RWPE2 (cell line): Measurements from ENCODE around the gene TAF4.
"Not testable (repeated sequence)": the region's sequence is repeated elsewhere in the genome, so short reads cannot be mapped to it uniquely, and the experiment has no call there.

Experiments used
- ATAC-seq: fragments of 200-7000 bp; cut with Tn5 transposase; 3 replicates; pipeline ENCODE4 v1.9.1; 2021; ENCODE audit warnings: low read depth
- DNase-seq: peaks from one replicate; pipeline ENCODE4 v3.0.0-alpha.2; 2020; ENCODE audit warnings: low spot score
- H3K27ac ChIP-seq: fragments of 450-650 bp; 2 replicates; pipeline ENCODE4 v1.5.1; 2017; ENCODE audit warnings: mild to moderate bottlenecking; ENCODE audit not compliant: poor library complexity, severe bottlenecking
- H3K27me3 ChIP-seq: fragments of 250-450 bp; sonication (Bioruptor Pico); 2 replicates; pipeline ENCODE4 v1.5.1; 2021; ENCODE audit warnings: mild to moderate bottlenecking, moderate library complexity; ENCODE audit not compliant: insufficient read depth, poor library complexity, severe bottlenecking
- H3K36me3 ChIP-seq: fragments of 250-450 bp; sonication (Bioruptor Pico); 2 replicates; pipeline ENCODE4 v1.5.1; 2020; ENCODE audit warnings: low read depth, mild to moderate bottlenecking, moderate library complexity
- H3K4me1 ChIP-seq: fragments of 250-450 bp; sonication (Bioruptor Pico); 2 replicates; pipeline ENCODE4 v1.5.1; 2021; ENCODE audit warnings: mild to moderate bottlenecking, moderate library complexity; ENCODE audit not compliant: insufficient read depth, poor library complexity, severe bottlenecking
- H3K4me3 ChIP-seq: fragments of 250-450 bp; sonication (Bioruptor Pico); 2 replicates; pipeline ENCODE4 v1.5.1; 2021; ENCODE audit warnings: mild to moderate bottlenecking, moderate library complexity; ENCODE audit not compliant: severe bottlenecking
- H3K9me3 ChIP-seq: fragments of 250-450 bp; sonication (Bioruptor Pico); 2 replicates; pipeline ENCODE4 v1.5.1; 2021; ENCODE audit warnings: mild to moderate bottlenecking, moderate library complexity; ENCODE audit not compliant: severe bottlenecking
- TF ChIP-seq, protein P1 (sequence below): fragments of 450-650 bp; IDR thresholded peaks from one replicate; pipeline ENCODE4 v1.5.1; 2017; ENCODE audit warnings: mild to moderate bottlenecking, moderate library complexity; ENCODE audit not compliant: poor library complexity, severe bottlenecking

The TAF4 gene

DNA sequence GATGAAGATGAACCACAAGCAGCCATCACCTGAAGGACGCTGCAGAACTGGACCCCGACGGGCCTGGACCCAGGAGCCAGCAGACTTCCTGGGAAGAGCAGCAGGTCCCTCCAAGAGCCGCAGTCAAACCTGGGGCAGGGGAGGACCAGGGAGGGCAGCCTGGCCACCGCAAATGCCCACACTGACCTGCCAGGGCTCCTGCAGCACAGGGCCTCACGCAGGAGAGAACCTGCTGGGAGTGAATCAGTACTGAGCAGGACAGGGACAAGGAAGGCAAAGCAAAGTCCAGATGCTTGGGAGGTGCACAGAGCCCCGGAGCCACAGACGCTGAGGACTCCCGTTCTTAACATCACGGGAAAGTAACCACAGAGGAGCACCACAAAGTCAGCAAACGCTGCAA is 75.2 kb downstream of the TAF4 start:
- Histone ChIP-seq H3K4me1 (no peaks in the 10 kb centered on the region), H3K4me3 (no peak overlapping the region), H3K27me3 (no peaks in the 10 kb centered on the region), H3K36me3 (peaks cover 78% of the 10 kb centered on the region), H3K9me3 (peaks cover 13% of the 10 kb centered on the region), H3K27ac (no peak overlapping the region)
- DNase-seq, result no peak
- no peak for ATAC-seq
- TF ChIP-seq, protein P1, sequence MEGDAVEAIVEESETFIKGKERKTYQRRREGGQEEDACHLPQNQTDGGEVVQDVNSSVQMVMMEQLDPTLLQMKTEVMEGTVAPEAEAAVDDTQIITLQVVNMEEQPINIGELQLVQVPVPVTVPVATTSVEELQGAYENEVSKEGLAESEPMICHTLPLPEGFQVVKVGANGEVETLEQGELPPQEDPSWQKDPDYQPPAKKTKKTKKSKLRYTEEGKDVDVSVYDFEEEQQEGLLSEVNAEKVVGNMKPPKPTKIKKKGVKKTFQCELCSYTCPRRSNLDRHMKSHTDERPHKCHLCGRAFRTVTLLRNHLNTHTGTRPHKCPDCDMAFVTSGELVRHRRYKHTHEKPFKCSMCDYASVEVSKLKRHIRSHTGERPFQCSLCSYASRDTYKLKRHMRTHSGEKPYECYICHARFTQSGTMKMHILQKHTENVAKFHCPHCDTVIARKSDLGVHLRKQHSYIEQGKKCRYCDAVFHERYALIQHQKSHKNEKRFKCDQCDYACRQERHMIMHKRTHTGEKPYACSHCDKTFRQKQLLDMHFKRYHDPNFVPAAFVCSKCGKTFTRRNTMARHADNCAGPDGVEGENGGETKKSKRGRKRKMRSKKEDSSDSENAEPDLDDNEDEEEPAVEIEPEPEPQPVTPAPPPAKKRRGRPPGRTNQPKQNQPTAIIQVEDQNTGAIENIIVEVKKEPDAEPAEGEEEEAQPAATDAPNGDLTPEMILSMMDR, result no peak

DNA sequence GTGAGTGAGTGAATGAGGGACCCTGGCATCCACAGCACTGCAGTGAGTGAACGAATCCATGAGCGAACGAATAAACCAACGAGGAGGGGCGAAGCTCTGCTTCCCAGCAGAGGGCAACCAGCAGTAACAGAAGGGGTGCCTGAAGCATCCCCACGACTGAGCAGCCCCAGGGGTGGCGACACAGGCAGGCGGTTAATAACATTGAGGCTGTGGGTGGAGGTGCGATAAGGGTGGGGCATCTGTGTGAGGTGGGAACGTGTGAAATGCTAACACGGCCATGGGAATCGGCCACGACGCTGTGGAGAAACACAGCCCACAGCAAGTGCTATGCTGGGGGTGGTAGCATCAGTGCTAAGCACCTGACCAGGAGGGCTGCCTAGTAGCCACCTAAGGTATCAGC is 75.9 kb downstream of the TAF4 start:
- DNase-seq (no peak), ATAC-seq (no peak)
- Histone ChIP-seq H3K9me3 (peaks cover 13% of the 10 kb centered on the region), H3K4me1 (no peaks in the 10 kb centered on the region), H3K4me3 (no peak overlapping the region), H3K27ac (no peak overlapping the region), H3K36me3 (peaks cover 77% of the 10 kb centered on the region), H3K27me3 (no peaks in the 10 kb centered on the region)
- TF ChIP-seq, protein P1, result no peak

DNA sequence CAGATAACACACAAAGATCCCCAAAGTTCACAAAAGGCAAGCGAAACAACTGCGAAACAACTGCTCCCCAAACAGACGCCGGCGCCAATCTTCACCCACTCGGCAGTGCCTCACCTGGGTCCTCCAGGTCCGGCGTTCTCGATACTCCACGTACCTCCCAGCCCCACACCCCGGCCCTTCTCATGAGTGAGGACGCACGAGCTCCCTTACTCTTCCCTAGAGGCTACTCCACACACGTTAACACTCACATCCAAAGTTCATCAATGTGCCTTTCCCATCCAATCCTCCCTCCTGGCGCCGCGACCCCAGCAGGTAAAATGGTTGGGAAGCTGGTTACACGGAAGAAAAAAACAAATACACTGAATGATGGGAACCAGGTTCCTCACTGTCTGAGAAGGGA is 77.0 kb downstream of the TAF4 start:
- no peaks in the 10 kb centered on the region for H3K4me1 ChIP-seq
- ATAC-seq, result no peak
- no peak overlapping the region for H3K27ac ChIP-seq
- H3K36me3 ChIP-seq, result peaks cover 66% of the 10 kb centered on the region
- TF ChIP-seq, protein P1, result no peak
- H3K9me3 ChIP-seq, result peaks cover 13% of the 10 kb centered on the region
- DNase-seq, result no peak
- no peaks in the 10 kb centered on the region for H3K27me3 ChIP-seq
- H3K4me3 ChIP-seq, result no peak overlapping the region

DNA sequence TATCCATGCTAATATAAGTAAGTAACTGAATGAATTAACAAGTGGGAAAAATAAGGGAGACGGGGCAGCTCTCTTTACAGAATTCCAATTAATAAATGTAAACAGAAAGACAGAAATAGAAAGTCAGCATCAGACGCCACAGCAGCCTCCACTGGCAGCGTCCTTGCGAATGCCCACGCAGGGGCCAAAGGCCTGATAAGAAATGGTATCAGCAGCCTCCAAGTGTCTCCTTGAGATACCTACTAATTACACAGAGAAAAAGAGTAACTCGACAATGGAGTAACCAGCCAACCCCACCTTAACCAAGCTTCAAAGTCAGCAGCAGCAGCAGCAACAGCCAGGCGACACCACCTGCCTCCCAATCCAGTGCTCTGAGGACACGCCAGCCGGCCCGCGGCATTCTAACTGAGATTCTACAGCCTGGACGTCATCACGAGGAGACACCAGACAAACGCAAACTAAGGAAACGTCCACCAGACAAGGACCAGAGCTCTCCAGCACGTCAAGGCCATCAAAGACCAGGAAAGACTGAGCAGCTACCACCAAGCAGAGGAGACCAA is 78.8 kb downstream of the TAF4 start:
- Histone ChIP-seq H3K4me3 (no peak overlapping the region), H3K27me3 (no peaks in the 10 kb centered on the region), H3K27ac (no peak overlapping the region), H3K9me3 (peaks cover 9% of the 10 kb centered on the region), H3K4me1 (no peaks in the 10 kb centered on the region), H3K36me3 (peaks cover 48% of the 10 kb centered on the region)
- no peak for DNase-seq
- ATAC-seq, result no peak
- TF ChIP-seq, protein P1, result no peak

DNA sequence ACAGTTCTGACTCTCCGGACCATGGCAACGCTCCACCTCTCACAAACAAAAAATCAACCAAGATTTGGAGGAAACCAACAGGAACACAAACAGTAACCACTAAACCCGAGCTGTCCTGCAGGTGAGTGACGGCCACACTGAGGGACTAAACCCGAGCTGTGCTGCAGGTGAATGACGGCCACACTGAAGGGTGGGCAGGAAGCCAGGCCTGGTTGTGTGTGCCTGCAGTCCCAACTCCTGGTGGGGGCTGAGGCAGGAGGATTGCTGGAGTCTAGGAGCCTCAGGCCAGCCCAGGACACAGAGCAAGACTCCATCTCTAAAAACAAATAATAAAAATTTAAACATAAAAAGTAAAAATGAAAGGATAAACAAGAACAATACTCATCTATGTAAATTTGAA is 80.6 kb downstream of the TAF4 start:
- Histone ChIP-seq H3K36me3 (peaks cover 33% of the 10 kb centered on the region), H3K27me3 (no peaks in the 10 kb centered on the region), H3K4me1 (no peaks in the 10 kb centered on the region), H3K9me3 (no peaks in the 10 kb centered on the region), H3K27ac (no peak overlapping the region), H3K4me3 (no peak overlapping the region)
- TF ChIP-seq, protein P1, result no peak
- ATAC-seq (no peak), DNase-seq (no peak)

DNA sequence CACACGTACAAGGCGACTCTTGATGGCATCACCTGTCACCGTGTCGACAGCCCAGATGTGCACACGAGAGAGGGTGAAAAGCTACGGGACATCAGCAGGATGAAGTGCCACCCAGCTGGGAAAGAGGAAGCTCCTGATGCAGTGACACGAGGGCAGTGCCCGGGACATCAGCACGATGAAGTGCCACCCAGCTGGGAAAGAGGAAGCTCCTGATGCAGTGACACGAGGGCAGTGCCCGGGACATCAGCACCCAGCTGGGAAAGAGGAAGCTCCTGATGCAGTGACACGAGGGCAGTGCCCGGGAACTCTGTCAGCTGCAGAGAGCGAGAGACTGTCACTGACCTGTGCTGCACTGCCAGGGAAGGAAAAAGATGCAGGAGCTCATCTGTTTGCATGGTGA is 81.2 kb downstream of the TAF4 start:
- DNase-seq, H3K4me1 ChIP-seq, H3K4me3 ChIP-seq, ATAC-seq, H3K27me3 ChIP-seq, H3K9me3 ChIP-seq, H3K27ac ChIP-seq: not testable (repeated sequence)
- peaks cover 30% of the 10 kb centered on the region for H3K36me3 ChIP-seq
